Measurements from ENCODE around the gene TMEM272. TPM values are rescaled to one million over a fixed set of nuclear protein-coding genes. Genes with fewer than 3 reads are reported as not detected.

Gene TMEM272
- total and polyA plus RNA-seq, 2 donors (not counting 3 experiments of a cell fraction or from before 2014, with no cell fraction given) = not detected

GRCh38 chr13:51829568-51829899, 15.4 kb downstream of the TMEM272 start:
- Histone ChIP-seq H3K4me3 (replicated peaks in 1 of 3; ENCODE audit: insufficient read depth in 1 of 3, low read depth in 1 of 3, low read length in 3 of 3) (no peak overlapping the region), H3K36me3 (ENCODE audit: control insufficient read depth in 2 of 2, extremely low read depth in 1 of 2, insufficient read depth in 2 of 2, low read length in 2 of 2) (no peaks in the 10 kb centered on the region), H4K20me1 (replicated peaks; ENCODE audit: control insufficient read depth, extremely low read depth, insufficient read depth, low read length) (no peaks in the 10 kb centered on the region), H3K9me1 (replicated peaks; ENCODE audit: control insufficient read depth, extremely low read depth, insufficient read depth, low read length) (no peaks in the 10 kb centered on the region), H2AFZ (ENCODE audit: low read depth, low read length) (no peak overlapping the region), H3K4me1 (ENCODE audit: control insufficient read depth, extremely low read depth, insufficient read depth, low read length) (no peaks in the 10 kb centered on the region), H3K27me3 (ENCODE audit: control insufficient read depth in 2 of 2, insufficient read depth in 2 of 2, low read length in 2 of 2) (peaks cover 0 to 8% of the 10 kb centered on the region in 2 experiments), H3K79me2 (ENCODE audit: control insufficient read depth, insufficient read depth, low read length) (no peaks in the 10 kb centered on the region), H3K9ac (replicated peaks; ENCODE audit: extremely low read depth, insufficient read depth, low read length) (no peak overlapping the region), H3K4me2 (ENCODE audit: insufficient read depth, low read length) (no peak overlapping the region), H3K9me3 (replicated peaks; ENCODE audit: control insufficient read depth, insufficient read depth, low read length) (no peaks in the 10 kb centered on the region), H3K27ac (ENCODE audit: insufficient read depth, low read depth, low read length) (no peak overlapping the region)
- intact Hi-C loops (cut with micrococcal nuclease) (no loop called here), dilution Hi-C loops (cut with MboI; ENCODE audit: extremely low pct_ligation_motif_present, low sequenced_read_pairs) (no loop called here)
- ChIA-PET CTCF (interaction anchor here (0.9 to 1.3 kb wide), 2 partner anchors 14 to 704 kb away, joined by 3 to 4 read pairs; no protein-coding TSS in a partner anchor), POLR2A (no interaction called here)
- DNase-seq (ENCODE audit: low read depth, low spot score) (no peak), FAIRE-seq (no peak)
- no TSS peak for BruUV-seq (replicated peaks)
- no peak for TF ChIP-seq MAX (IDR thresholded peaks at IDR 0.05; ENCODE audit: insufficient read depth, insufficient read length)

DNA sequence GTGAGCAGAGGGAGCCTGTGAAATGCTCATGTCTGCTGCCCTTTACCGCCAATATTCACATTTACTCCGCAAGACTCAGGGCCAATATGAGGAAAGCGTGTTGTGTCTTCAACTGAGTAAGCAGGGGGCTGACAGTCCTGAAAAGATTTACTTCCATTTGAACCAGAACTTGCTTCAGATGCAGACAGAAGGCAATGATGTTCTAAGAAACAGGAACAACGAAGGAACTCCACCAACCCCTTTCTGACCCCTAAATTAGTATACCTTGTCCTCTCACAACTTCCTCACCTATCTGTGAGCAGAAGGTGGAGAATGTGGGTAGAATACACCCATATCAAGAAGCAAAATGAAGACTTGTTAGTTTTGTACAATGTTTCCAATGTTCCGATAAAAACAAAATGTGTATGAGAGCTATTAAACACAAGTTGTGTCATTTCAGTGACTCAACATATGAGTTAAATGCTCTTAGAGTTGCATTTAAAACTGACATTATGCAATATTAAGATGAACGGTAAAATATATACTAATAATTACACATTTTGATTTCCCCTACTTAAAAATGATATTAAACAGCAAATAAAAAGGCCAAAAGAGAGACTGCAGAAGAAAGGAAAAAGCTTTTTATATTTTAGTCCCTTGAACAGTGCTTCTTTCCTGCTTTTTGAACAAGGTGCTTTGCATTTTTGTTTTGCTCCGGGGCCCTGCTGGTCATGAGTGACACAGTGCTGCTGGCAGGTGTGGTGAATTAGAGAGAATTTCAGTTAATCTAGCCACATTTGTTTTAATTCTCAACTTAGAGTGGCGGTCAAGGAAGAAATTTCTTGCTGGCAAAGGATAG, 16.0 kb downstream of the TMEM272 start:
- intact Hi-C loops (cut with micrococcal nuclease) (no loop called here), dilution Hi-C loops (cut with MboI; ENCODE audit: extremely low pct_ligation_motif_present, low sequenced_read_pairs) (no loop called here)
- CTCF ChIA-PET = interaction anchor here (0.9 to 4.0 kb wide), 4 partner anchors 13 to 703 kb away, joined by 3 to 19 read pairs (median 4); no protein-coding TSS in a partner anchor
- Histone ChIP-seq H3K4me2 (ENCODE audit: insufficient read depth, low read length) (no peak overlapping the region), H3K36me3 (ENCODE audit: control insufficient read depth in 2 of 2, extremely low read depth in 1 of 2, insufficient read depth in 2 of 2, low read length in 2 of 2) (no peaks in the 10 kb centered on the region), H3K9ac (replicated peaks; ENCODE audit: extremely low read depth, insufficient read depth, low read length) (no peak overlapping the region), H3K27me3 (ENCODE audit: control insufficient read depth in 2 of 2, insufficient read depth in 2 of 2, low read length in 2 of 2) (peaks cover 0 to 8% of the 10 kb centered on the region in 2 experiments), H3K4me3 (replicated peaks in 1 of 3; ENCODE audit: insufficient read depth in 1 of 3, low read depth in 1 of 3, low read length in 3 of 3) (no peak overlapping the region), H2AFZ (ENCODE audit: low read depth, low read length) (no peak overlapping the region), H3K9me1 (replicated peaks; ENCODE audit: control insufficient read depth, extremely low read depth, insufficient read depth, low read length) (no peaks in the 10 kb centered on the region), H3K79me2 (ENCODE audit: control insufficient read depth, insufficient read depth, low read length) (no peaks in the 10 kb centered on the region), H3K27ac (ENCODE audit: insufficient read depth, low read depth, low read length) (no peak overlapping the region), H4K20me1 (replicated peaks; ENCODE audit: control insufficient read depth, extremely low read depth, insufficient read depth, low read length) (no peaks in the 10 kb centered on the region), H3K9me3 (replicated peaks; ENCODE audit: control insufficient read depth, insufficient read depth, low read length) (no peaks in the 10 kb centered on the region), H3K4me1 (ENCODE audit: control insufficient read depth, extremely low read depth, insufficient read depth, low read length) (no peaks in the 10 kb centered on the region)
- no peak for TF ChIP-seq MAX (IDR thresholded peaks at IDR 0.05; ENCODE audit: insufficient read depth, insufficient read length)
- TF ChIP-seq EZH2 (IDR thresholded peaks at IDR 0.05; ENCODE audit: borderline replicate concordance, low read depth, low read length, severe bottlenecking) = no peak
- TF ChIP-seq POLR2A (IDR thresholded peaks at IDR 0.05; ENCODE audit: low read depth, low read length) = no peak
- no peak for TF ChIP-seq CTCF (IDR thresholded peaks at IDR 0.05; ENCODE audit: extremely low read depth in 1 of 2, insufficient read depth in 1 of 2, low read depth in 1 of 2, low read length in 2 of 2)
- TF ChIP-seq FOS (IDR thresholded peaks at IDR 0.05; ENCODE audit: borderline replicate concordance, insufficient read depth, low read length) = no peak
- no peak for TF ChIP-seq MYC (IDR thresholded peaks at IDR 0.05; ENCODE audit: low read depth, low read length)
- no peak for TF ChIP-seq GATA2 (IDR thresholded peaks at IDR 0.05; ENCODE audit: insufficient read depth, insufficient read length, low read depth, low read length)
- no peak for TF ChIP-seq JUN (IDR thresholded peaks at IDR 0.05; ENCODE audit: borderline replicate concordance, insufficient read depth, insufficient read length, low read depth)
- no peak for TF ChIP-seq POLR2AphosphoS5 (IDR thresholded peaks at IDR 0.05; ENCODE audit: insufficient read depth, low read depth, low read length)
- no peak for DNase-seq (ENCODE audit: low read depth, low spot score)
- FAIRE-seq = no peak
- POLR2A ChIA-PET = no interaction called here
- no TSS peak for BruUV-seq (replicated peaks)

All from endothelial cell of umbilical vein (primary cell).